ENCODE results near the gene STEAP3. TPM values are rescaled to one million over a fixed set of nuclear protein-coding genes. Genes with fewer than 3 reads are reported as not detected.

The STEAP3 gene
- total RNA-seq, 1 experiment from 2014 or later = 30.5 TPM

DNA sequence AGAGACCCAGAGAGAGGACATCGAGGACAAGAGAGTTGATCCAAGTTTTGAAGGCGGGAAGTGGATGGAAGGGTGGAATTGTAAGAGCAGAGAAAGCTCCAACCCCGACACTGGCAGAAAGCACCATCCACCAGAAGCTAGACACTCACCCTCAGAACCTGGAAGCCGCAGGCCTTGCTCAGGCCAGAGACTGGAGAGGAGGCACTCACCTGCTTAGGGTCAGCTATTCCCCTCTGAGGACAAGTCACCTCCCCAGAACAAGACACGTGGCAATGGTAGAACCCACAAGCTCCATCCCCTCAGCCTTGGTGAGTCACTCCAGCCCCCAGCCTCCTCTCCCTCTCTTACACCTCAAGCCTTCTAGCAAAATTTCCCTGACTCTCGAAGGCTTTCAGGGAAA lies 64.9 kb downstream of the STEAP3 start:
- no TSS peak for BruUV-seq (replicated peaks)
- no peak overlapping the region for H3K27ac Mint-ChIP-seq (ENCODE audit: unreplicated experiment)

GRCh38 chr2:119289093-119289492 lies 65.5 kb downstream of the STEAP3 start:
- DNase-seq = no peak
- no peak overlapping the region for H3K4me3 Mint-ChIP-seq (ENCODE audit: low read depth, unreplicated experiment)
- no peaks in the 10 kb centered on the region for H3K27me3 Mint-ChIP-seq (ENCODE audit: unreplicated experiment)
- intact Hi-C loops (cut with micrococcal nuclease; ENCODE audit: unreplicated experiment) = no loop called here
- TF ChIP-seq, protein P1, sequence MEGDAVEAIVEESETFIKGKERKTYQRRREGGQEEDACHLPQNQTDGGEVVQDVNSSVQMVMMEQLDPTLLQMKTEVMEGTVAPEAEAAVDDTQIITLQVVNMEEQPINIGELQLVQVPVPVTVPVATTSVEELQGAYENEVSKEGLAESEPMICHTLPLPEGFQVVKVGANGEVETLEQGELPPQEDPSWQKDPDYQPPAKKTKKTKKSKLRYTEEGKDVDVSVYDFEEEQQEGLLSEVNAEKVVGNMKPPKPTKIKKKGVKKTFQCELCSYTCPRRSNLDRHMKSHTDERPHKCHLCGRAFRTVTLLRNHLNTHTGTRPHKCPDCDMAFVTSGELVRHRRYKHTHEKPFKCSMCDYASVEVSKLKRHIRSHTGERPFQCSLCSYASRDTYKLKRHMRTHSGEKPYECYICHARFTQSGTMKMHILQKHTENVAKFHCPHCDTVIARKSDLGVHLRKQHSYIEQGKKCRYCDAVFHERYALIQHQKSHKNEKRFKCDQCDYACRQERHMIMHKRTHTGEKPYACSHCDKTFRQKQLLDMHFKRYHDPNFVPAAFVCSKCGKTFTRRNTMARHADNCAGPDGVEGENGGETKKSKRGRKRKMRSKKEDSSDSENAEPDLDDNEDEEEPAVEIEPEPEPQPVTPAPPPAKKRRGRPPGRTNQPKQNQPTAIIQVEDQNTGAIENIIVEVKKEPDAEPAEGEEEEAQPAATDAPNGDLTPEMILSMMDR (IDR thresholded peaks at IDR 0.05; ENCODE audit: unreplicated experiment) = no peak
- peaks cover 6% of the 10 kb centered on the region for H3K4me1 Mint-ChIP-seq (ENCODE audit: low read depth, unreplicated experiment)
- BruUV-seq (replicated peaks) = no TSS peak
- no peak overlapping the region for H3K27ac Mint-ChIP-seq (ENCODE audit: unreplicated experiment)
- CTCF ChIA-PET = no interaction called here
- H3K9me3 Mint-ChIP-seq (ENCODE audit: low read depth, unreplicated experiment) = no peaks in the 10 kb centered on the region
- no peaks in the 10 kb centered on the region for H3K36me3 Mint-ChIP-seq (ENCODE audit: insufficient read depth, unreplicated experiment)

More for the DNA sequence above, 64.9 kb downstream of the STEAP3 start:
- intact Hi-C loops (cut with micrococcal nuclease; ENCODE audit: unreplicated experiment) = no loop called here
- CTCF ChIA-PET = no interaction called here
- Mint-ChIP-seq H3K4me3 (ENCODE audit: low read depth, unreplicated experiment) (no peak overlapping the region), H3K36me3 (ENCODE audit: insufficient read depth, unreplicated experiment) (no peaks in the 10 kb centered on the region), H3K27me3 (ENCODE audit: unreplicated experiment) (no peaks in the 10 kb centered on the region), H3K4me1 (ENCODE audit: low read depth, unreplicated experiment) (peaks cover 11% of the 10 kb centered on the region), H3K9me3 (ENCODE audit: low read depth, unreplicated experiment) (no peaks in the 10 kb centered on the region)
- no peak for DNase-seq
- TF ChIP-seq, protein P1 (IDR thresholded peaks at IDR 0.05; ENCODE audit: unreplicated experiment) = no peak

DNA sequence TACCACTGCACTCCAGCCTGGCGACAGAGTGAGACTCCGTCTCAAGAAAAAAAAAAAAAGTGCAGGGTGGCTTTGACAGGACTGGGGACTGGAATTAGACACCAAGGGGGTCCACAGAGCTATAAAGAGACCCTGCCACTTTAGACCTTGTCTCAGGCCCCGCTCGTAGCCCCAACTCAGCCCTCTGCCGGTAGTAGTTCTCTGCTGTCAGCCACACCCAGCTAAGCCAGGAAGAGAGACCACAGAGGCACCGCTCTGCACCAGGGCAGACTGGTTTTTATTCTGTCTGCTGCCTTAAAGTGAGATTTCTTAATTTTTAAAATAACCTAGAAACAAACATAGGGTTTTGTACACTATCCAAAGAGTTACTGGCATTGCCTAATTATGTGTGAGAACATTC lies 66.0 kb downstream of the STEAP3 start:
- no peak for DNase-seq
- Mint-ChIP-seq H3K9me3 (ENCODE audit: low read depth, unreplicated experiment) (no peaks in the 10 kb centered on the region), H3K4me1 (ENCODE audit: low read depth, unreplicated experiment) (peaks cover under 1% of the 10 kb centered on the region), H3K27ac (ENCODE audit: unreplicated experiment) (no peak overlapping the region), H3K36me3 (ENCODE audit: insufficient read depth, unreplicated experiment) (no peaks in the 10 kb centered on the region), H3K27me3 (ENCODE audit: unreplicated experiment) (no peaks in the 10 kb centered on the region), H3K4me3 (ENCODE audit: low read depth, unreplicated experiment) (no peak overlapping the region)
- no TSS peak for BruUV-seq (replicated peaks)
- CTCF ChIA-PET = no interaction called here
- TF ChIP-seq, protein P1 (IDR thresholded peaks at IDR 0.05; ENCODE audit: unreplicated experiment) = no peak
- intact Hi-C loops (cut with micrococcal nuclease; ENCODE audit: unreplicated experiment) = loop anchor here (1.0 to 5.0 kb wide), 3 partner anchors 261 to 409 kb away; no protein-coding TSS in a partner anchor

GRCh38 chr2:119290859-119291587 lies 67.4 kb downstream of the STEAP3 start:
- no peaks in the 10 kb centered on the region for H3K36me3 Mint-ChIP-seq (ENCODE audit: insufficient read depth, unreplicated experiment)
- BruUV-seq (replicated peaks) = no TSS peak
- no peaks in the 10 kb centered on the region for H3K27me3 Mint-ChIP-seq (ENCODE audit: unreplicated experiment)
- DNase-seq = peak; percentile 80
- intact Hi-C loops (cut with micrococcal nuclease; ENCODE audit: unreplicated experiment) = loop anchor here (1.0 to 5.0 kb wide), 3 partner anchors 263 to 410 kb away; no protein-coding TSS in a partner anchor
- no peaks in the 10 kb centered on the region for H3K4me1 Mint-ChIP-seq (ENCODE audit: low read depth, unreplicated experiment)
- CTCF ChIA-PET = interaction anchor here (1.9 kb wide), 1 partner anchor 409 kb away, joined by 8 read pairs; no protein-coding TSS in a partner anchor
- TF ChIP-seq, protein P1 (IDR thresholded peaks at IDR 0.05; ENCODE audit: unreplicated experiment) = peak; percentile 64
- no peak overlapping the region for H3K27ac Mint-ChIP-seq (ENCODE audit: unreplicated experiment)
- H3K4me3 Mint-ChIP-seq (ENCODE audit: low read depth, unreplicated experiment) = no peak overlapping the region
- no peaks in the 10 kb centered on the region for H3K9me3 Mint-ChIP-seq (ENCODE audit: low read depth, unreplicated experiment)

Data from Calu3 (cell line).